Measurements from ENCODE around the gene APBB1IP.
A peak's percentile ranks its signal among the peaks of the same experiment; 100 is the strongest.
"Not testable (repeated sequence)": the region's sequence is repeated elsewhere in the genome, so short reads cannot be mapped to it uniquely, and the experiment has no call there.

The APBB1IP gene, protein sequence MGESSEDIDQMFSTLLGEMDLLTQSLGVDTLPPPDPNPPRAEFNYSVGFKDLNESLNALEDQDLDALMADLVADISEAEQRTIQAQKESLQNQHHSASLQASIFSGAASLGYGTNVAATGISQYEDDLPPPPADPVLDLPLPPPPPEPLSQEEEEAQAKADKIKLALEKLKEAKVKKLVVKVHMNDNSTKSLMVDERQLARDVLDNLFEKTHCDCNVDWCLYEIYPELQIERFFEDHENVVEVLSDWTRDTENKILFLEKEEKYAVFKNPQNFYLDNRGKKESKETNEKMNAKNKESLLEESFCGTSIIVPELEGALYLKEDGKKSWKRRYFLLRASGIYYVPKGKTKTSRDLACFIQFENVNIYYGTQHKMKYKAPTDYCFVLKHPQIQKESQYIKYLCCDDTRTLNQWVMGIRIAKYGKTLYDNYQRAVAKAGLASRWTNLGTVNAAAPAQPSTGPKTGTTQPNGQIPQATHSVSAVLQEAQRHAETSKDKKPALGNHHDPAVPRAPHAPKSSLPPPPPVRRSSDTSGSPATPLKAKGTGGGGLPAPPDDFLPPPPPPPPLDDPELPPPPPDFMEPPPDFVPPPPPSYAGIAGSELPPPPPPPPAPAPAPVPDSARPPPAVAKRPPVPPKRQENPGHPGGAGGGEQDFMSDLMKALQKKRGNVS

DNA sequence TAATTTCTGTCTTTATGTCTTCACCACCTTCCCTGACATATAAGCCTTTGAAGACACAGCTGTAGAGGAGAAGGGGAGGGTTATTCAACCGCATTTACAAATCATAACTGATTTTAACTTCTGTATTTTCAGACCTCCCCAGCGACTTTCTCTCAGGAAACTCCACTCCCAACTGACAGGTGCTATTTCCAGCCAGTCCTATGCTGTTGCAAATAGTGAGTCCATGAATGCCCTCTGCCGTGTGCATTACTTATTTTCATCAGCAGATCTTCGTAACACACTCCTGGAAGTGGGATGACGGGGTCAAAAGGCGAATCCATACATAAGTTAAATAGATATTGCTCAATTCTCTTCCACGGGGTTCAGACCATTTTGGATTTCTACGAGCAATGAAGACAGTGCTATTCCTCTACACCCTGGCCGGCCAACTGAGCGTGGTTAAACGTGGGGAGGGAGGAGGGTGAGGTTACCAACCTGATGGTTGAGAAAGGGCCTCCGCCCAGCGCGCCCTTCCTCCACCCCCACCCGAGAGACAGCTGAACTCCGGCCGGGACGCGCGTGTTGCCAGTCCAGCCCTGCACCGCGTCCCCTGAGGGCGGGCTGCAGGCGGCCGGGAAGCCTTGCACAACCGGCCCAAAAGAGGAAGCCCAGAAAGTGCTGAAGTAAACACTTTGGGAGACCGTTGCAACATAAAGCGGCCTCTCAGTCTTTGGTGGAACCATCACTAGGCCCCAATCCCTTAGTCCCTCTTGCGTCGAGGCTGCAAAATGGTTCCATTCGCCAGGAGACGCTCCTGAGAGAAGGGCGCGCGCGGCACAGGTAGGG lies at the start of gene APBB1IP:
APBB1IP (plus strand) TSS at position 705 of the 825 bp plus-strand sequence. CDS start 53,986 bp downstream, outside the sequence.
- Histone ChIP-seq H3K27me3 (ENCODE audit: control insufficient read depth, low read length) (no peaks in the 10 kb centered on the region), H3K9me3 (ENCODE audit: control insufficient read depth, insufficient read depth, low read length) (no peaks in the 10 kb centered on the region), H3K79me2 (ENCODE audit: control insufficient read depth, low read length) (peaks cover 54% of the 10 kb centered on the region), H3K27ac (ENCODE audit: low read depth, low read length) (peak within 1 kb of the TSS; percentile 98), H3K36me3 (ENCODE audit: control insufficient read depth, low read length) (peaks cover 45% of the 10 kb centered on the region), H3K4me3 (ENCODE audit: low read length) (peak within 1 kb of the TSS; percentile 79), H3K9me2 (replicated peaks; ENCODE audit: control insufficient read depth, low read length) (no peaks in the 10 kb centered on the region), H3K4me2 (ENCODE audit: low read length) (peak within 1 kb of the TSS; percentile 93), H3F3A (ENCODE audit: control insufficient read depth, insufficient read depth) (peaks cover 20% of the 10 kb centered on the region), H3K4me1 (ENCODE audit: control insufficient read depth, low read length) (peaks cover 47% of the 10 kb centered on the region), H4K20me1 (ENCODE audit: control insufficient read depth, insufficient read depth, low read depth, low read length) (no peaks in the 10 kb centered on the region)
- TF ChIP-seq, protein P1, sequence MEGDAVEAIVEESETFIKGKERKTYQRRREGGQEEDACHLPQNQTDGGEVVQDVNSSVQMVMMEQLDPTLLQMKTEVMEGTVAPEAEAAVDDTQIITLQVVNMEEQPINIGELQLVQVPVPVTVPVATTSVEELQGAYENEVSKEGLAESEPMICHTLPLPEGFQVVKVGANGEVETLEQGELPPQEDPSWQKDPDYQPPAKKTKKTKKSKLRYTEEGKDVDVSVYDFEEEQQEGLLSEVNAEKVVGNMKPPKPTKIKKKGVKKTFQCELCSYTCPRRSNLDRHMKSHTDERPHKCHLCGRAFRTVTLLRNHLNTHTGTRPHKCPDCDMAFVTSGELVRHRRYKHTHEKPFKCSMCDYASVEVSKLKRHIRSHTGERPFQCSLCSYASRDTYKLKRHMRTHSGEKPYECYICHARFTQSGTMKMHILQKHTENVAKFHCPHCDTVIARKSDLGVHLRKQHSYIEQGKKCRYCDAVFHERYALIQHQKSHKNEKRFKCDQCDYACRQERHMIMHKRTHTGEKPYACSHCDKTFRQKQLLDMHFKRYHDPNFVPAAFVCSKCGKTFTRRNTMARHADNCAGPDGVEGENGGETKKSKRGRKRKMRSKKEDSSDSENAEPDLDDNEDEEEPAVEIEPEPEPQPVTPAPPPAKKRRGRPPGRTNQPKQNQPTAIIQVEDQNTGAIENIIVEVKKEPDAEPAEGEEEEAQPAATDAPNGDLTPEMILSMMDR (IDR thresholded peaks at IDR 0.05; ENCODE audit: low read depth, low read length, poor library complexity, severe bottlenecking): no peak
- TF ChIP-seq EZH2phosphoT487 (IDR thresholded peaks at IDR 0.05; ENCODE audit: borderline replicate concordance, low read length): no peak

DNA sequence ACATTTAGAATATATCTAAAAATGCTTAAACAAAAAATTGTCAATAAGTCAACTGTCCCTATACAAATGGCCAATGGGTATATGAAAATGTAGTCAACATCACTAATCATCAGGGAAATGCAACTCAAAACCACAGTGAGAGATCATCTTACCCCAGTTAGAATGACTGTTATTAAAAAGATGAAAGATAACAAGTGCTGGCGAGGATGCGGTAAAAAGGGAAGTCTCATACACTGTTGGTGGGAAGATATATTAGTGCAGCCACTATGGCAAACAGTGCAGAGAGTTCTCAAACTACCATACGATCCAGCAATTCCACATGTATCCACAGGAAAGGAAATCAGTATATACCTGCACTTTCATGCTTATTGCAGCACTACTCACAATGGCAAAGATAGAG lies 48.6 kb upstream of the APBB1IP start:
- TF ChIP-seq, protein P1 (IDR thresholded peaks at IDR 0.05; ENCODE audit: low read depth, low read length, poor library complexity, severe bottlenecking): no peak
- TF ChIP-seq EZH2phosphoT487 (IDR thresholded peaks at IDR 0.05; ENCODE audit: borderline replicate concordance, low read length): no peak
- Histone ChIP-seq H3K9me3 (ENCODE audit: control insufficient read depth, insufficient read depth, low read length) (peaks cover 6% of the 10 kb centered on the region), H3K27ac (ENCODE audit: low read depth, low read length) (no peak overlapping the region), H3K27me3 (ENCODE audit: control insufficient read depth, low read length) (no peaks in the 10 kb centered on the region), H3K4me1 (ENCODE audit: control insufficient read depth, low read length) (peaks cover 49% of the 10 kb centered on the region), H3K36me3 (ENCODE audit: control insufficient read depth, low read length) (no peaks in the 10 kb centered on the region), H4K20me1 (ENCODE audit: control insufficient read depth, insufficient read depth, low read depth, low read length) (no peaks in the 10 kb centered on the region), H3K4me3 (ENCODE audit: low read length) (no peak overlapping the region), H3K79me2 (ENCODE audit: control insufficient read depth, low read length) (no peaks in the 10 kb centered on the region), H3K9me2 (replicated peaks; ENCODE audit: control insufficient read depth, low read length) (no peaks in the 10 kb centered on the region), H3F3A (ENCODE audit: control insufficient read depth, insufficient read depth) (peaks cover 19% of the 10 kb centered on the region), H3K4me2 (ENCODE audit: low read length) (no peak overlapping the region)

DNA sequence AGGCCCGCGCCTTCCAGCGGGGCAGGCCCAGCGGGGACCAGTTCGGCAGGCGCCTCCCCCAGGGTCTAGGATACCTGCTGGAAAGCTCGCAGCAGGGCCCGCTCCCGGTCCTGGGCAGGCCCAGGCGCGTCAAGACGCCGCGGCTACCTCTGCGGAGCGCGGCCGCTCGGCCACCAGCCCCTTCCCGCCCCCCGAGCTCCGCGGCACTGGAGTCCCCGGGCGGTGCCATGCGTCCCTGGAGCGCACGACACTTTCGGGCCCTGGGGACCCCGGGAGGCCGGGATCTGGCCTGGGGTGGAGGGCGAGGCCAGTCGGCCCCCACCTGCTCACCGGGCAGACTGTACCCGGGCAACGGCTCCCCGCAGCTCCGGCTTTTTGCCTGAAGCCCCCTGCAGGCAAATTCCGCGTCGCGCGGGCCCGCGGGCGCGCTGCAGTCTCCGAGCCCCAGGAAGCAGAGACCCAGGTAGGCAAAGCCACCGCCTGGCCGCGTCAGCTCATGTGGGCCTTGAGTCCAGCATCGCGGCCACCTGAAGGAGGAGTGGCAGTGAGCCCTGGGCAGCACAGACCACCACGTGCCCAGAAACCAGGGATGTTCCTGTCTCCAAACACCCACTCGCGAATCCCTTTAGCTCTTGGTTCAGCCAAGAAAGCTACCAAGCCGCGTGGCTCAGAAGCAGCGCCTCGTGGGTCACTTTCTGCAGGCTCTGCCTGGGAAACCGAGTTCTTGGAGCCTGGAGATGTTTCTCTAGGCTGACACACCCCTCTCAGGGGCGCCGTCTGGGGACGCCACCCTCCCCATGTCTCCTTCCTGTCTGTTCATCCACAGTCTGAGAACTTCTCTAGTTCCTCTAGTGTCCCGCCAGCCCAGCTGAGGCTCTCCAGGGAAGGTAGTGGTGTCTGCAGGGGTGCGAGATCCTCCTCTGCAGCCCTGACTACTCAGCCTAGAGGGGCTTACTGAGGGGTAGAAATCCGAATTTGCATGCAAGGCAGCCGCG lies 46.1 kb upstream of the APBB1IP start:
- Histone ChIP-seq H3K27ac (ENCODE audit: low read depth, low read length) (peak overlapping the region; percentile 55), H3K36me3 (ENCODE audit: control insufficient read depth, low read length) (no peaks in the 10 kb centered on the region), H3K4me3 (ENCODE audit: low read length) (peak overlapping the region; percentile 68), H3K4me2 (ENCODE audit: low read length) (peak overlapping the region; percentile 91), H4K20me1 (ENCODE audit: control insufficient read depth, insufficient read depth, low read depth, low read length) (no peaks in the 10 kb centered on the region), H3F3A (ENCODE audit: control insufficient read depth, insufficient read depth) (peaks cover 19% of the 10 kb centered on the region), H3K79me2 (ENCODE audit: control insufficient read depth, low read length) (no peaks in the 10 kb centered on the region), H3K27me3 (ENCODE audit: control insufficient read depth, low read length) (no peaks in the 10 kb centered on the region), H3K9me3 (ENCODE audit: control insufficient read depth, insufficient read depth, low read length) (peaks cover 6% of the 10 kb centered on the region), H3K4me1 (ENCODE audit: control insufficient read depth, low read length) (peaks cover 45% of the 10 kb centered on the region), H3K9me2 (replicated peaks; ENCODE audit: control insufficient read depth, low read length) (no peaks in the 10 kb centered on the region)
- TF ChIP-seq EZH2phosphoT487 (IDR thresholded peaks at IDR 0.05; ENCODE audit: borderline replicate concordance, low read length): no peak
- TF ChIP-seq, protein P1 (IDR thresholded peaks at IDR 0.05; ENCODE audit: low read depth, low read length, poor library complexity, severe bottlenecking): no peak

DNA sequence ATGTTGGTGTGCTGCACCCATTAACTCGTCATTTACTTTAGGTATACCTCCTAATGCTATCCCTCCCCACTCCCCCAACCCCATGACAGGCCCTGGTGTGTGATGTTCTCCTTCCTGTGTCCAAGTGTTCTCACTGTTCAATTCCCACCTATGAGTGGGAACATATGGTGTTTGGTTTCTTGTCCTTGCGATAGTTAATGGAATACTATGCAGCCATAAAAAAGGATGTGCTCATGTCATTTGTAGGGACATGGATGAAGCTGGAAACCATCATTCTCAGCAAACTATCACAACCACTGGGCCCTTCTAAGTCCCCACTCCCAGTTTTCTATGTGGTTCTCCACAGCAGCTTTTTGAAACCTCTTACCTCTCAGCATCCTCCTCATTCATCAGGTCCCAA lies 39.8 kb upstream of the APBB1IP start:
- not testable (repeated sequence) for H3K9me3 ChIP-seq (ENCODE audit: control insufficient read depth, insufficient read depth, low read length); H3K4me2 ChIP-seq (ENCODE audit: low read length); H4K20me1 ChIP-seq (ENCODE audit: control insufficient read depth, insufficient read depth, low read depth, low read length); H3K36me3 ChIP-seq (ENCODE audit: control insufficient read depth, low read length); H3K79me2 ChIP-seq (ENCODE audit: control insufficient read depth, low read length); H3K27me3 ChIP-seq (ENCODE audit: control insufficient read depth, low read length); H3K4me3 ChIP-seq (ENCODE audit: low read length); H3K9me2 ChIP-seq (replicated peaks; ENCODE audit: control insufficient read depth, low read length); H3K27ac ChIP-seq (ENCODE audit: low read depth, low read length)
- Histone ChIP-seq H3F3A (ENCODE audit: control insufficient read depth, insufficient read depth) (peaks cover 11% of the 10 kb centered on the region), H3K4me1 (ENCODE audit: control insufficient read depth, low read length) (peaks cover 20% of the 10 kb centered on the region)

Data from DOHH2 (cell line).